ENCODE results near the gene OXNAD1. TPM values are rescaled to one million over a fixed set of nuclear protein-coding genes. Genes with fewer than 3 reads are reported as not detected.

OXNAD1 gene
- polyA plus RNA-seq, 3 donors = 16.4 to 18.2 (median 16.9) TPM

DNA sequence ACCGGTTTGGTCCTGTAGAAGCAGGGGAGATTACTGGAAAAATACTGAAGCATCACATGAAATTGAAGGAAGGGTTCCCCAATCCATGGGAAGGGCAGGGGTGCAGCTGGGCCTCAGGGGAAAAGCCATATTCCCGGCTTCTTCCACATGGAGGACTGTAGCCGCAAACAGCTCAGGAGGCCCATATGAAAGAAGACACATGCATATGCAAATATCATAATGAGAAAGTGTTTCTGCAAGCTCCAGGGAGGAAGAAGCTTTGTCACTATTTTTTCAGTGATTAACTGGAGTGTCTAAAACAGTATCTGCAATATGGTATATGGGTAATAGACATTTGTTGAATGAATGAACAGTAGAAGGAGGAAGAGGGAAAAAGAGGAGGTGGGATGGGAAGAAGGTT, 19.4 kb upstream of the OXNAD1 start:
- no peak for DNase-seq (ENCODE audit: low read depth in 3 of 3, low spot score in 2 of 3)

DNA sequence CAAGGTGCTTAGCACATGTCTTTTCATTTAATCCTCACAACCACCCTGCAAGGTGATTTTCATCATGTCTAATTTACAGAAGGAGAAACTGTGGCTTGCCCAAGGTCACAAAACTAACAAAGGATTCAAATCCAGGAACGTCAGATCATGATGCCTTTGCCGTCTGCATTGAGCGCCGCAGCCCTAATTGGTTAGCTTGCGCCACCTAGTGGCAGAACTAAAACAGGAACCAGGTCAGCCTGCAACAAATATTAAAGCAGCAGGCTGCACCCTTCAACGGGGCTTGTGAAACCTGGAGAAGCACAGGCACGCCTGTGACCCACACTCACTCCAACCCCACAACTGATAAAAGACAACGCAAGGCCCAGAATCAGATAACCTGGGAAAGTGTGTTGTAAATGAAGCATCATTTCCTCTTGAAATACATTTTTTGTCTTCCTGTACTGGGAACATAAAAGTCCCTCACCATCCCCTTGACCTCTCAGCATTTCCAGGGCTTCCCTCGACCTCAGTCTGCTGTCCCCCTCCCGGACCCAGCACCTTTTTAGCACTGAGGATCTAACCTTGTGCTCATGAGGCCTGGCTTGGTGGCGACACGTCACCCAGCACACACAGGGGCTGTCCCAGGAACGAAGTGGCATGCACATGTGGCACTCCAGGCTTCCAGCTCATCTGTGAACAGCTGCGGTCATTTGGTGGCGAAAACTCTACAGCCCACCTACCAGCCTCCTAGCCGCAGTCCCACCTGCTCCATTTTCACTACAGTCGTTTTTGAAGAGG, 17.5 kb upstream of the OXNAD1 start:
- peak; percentile 65 to 75 (median 71) for DNase-seq (ENCODE audit: low read depth in 3 of 3, low spot score in 2 of 3)

DNA sequence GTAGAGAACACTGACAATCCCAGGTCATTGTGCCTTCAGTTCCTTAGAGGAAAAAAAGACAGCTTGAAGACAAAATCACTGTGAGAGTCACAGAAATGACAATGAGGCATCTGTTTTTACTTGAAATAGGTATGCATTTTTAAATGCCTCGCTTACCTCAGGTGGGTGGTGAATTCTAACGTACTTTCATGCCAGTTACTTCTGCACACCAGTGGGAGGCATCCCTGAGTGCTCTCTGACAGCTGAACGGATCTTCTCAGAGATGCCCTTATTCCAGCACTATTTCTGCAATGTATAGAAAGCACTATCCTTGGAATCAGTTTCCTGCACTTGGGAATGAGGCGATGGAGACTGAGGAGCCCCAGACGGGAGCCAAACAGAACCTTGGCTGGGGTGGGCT, 16.5 kb upstream of the OXNAD1 start:
- no peak for DNase-seq (ENCODE audit: low read depth in 3 of 3, low spot score in 2 of 3)

DNA sequence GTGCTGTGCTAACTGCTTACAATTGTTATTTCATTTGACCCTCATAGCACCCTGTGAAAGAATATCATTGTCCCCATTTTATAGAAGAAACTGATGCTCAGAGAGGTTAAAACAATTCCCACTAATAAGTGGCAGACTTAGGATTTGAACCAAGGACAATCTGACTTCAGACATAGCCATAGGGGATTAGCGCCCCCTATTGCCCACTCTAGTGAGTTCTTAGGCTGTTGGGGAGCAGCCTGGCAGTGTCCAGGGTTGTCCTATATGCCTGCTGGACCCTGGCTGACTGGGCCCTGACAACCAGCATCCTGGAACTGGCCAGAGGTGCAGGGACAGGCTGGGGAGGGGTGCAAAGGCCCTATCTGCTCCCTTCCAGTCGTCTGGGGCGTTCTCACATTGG, 15.7 kb upstream of the OXNAD1 start:
- no peak for DNase-seq (ENCODE audit: low read depth in 3 of 3, low spot score in 2 of 3)

DNA sequence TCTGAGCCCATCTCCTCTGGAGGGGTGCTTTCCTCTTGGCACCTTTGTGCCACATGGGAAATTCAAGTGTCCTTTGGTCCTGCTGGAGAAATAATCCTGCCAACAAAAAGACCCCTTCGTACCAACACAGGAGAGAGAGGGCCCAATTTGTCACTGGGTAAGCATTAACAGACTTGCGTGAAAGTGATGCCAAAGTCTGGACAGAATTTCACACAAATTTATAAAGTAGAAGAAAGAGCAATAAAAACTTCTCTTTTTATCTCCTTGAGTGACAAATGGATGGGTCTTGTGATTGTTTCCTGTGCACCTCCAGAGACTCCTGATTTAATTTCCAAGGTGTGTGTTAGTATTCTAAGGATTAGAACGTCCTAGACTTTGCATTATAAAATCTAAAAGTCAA, 15.1 kb upstream of the OXNAD1 start:
- DNase-seq (ENCODE audit: low read depth in 3 of 3, low spot score in 2 of 3) = no peak

DNA sequence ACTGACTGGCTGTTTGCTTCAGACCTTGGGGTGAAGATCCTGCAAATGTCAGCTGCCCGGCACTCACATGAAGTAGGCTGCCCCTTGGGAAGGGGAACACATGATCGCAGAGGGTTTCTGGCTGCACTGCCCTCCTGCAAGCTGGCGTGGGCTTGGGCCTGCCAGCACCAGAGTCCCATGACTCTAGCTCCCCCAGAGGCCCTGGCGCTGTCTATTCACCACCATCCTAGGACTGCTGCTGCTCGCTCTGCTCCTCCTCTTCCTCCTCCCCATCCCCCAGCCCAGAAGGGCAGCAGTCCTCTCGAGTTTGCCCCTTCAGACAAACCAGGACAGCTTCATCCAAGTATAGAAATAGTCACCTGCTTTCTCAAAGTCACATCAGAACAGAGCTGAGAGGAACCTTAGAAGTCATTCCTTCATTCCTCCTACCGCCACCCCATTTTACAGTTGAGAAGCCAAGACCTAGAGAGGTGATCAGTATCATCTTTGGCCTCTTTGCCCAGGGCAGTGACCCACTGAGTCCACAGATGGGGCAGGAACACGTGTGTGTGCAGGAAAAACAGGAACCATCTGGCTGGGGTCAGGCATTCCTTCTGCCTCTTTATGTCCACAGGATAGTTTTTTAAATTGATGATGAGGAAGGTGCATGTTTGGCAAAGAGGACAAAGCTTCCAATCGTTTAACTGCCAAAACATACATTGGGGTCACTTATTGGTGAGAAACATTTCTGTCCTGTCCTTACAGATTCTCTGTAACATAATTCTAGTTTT, 13.5 kb upstream of the OXNAD1 start:
- no peak for DNase-seq (ENCODE audit: low read depth in 3 of 3, low spot score in 2 of 3)

DNA sequence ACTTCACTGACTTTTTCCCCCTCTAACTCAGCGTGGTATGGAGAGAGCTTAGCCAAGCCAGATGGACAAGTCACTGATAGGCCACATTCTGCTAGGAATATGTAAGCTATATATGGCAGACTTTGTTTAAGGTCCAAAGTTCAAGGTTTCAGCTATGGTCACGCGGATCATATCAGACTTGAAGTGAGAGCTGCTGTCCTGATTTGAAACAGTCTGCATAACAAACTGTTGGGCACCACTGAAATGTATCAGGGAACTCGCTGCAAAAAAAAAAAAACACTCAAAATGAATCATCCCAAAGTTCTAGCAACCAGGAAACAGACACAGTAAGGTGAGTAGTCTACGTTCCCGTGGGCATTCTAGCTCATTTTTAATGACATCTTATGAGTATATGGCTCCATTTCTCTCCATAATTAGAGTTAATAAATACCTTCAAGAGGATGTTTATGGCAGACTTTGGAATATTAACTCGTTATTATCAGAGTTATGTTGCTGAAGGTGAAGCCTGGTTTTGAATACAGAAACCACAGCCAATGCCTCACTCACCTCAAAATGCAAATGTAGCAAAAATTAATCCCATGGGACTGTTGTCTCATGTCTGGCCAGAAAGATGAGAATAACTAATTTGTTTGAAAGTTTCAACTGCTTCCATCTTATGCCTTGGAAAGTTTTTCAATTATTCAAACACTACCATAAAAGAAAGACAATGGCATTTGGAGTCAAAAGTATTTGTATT, 12.6 kb upstream of the OXNAD1 start:
- no peak for DNase-seq (ENCODE audit: low read depth in 3 of 3, low spot score in 2 of 3)

DNA sequence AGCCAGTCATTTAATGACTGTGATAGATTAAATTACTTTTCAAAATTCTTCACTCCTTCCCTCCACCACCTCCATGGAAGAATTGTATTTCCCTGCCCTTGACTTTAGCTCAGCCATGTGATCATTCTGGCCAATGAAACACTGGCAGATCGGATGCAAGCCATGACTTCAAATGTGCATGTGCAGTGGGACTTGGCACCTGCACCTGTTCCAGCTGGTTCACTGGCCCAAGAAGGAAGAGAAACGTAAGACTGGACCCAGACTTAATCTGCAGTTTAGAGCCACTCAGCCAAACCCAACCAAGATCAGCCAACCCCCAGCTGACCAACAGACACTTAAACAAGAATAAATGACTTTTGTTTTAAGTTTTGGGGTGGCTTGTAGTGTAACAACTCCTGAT, 12.0 kb upstream of the OXNAD1 start:
- DNase-seq (ENCODE audit: low read depth in 3 of 3, low spot score in 2 of 3) = no peak

DNA sequence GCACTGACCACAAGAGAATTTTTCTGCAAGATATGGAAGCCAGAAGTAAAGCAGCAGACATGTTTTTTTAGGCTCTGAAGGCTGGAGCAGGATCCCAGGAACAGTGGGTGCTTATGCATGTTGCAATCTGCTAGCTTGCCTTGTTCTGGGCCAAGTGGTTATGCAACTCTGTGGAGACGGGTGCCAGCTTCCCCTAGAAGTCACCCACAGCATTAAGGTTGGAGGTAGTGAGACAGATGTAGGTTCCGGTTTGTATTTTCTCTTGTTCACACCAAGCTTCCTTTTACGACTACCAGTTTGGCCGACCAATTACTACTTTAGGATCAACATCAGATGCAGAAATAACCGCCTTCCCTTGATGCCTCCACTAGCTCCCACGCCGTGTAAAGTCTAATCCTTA, 11.4 kb upstream of the OXNAD1 start:
- no peak for DNase-seq (ENCODE audit: low read depth in 3 of 3, low spot score in 2 of 3)

DNA sequence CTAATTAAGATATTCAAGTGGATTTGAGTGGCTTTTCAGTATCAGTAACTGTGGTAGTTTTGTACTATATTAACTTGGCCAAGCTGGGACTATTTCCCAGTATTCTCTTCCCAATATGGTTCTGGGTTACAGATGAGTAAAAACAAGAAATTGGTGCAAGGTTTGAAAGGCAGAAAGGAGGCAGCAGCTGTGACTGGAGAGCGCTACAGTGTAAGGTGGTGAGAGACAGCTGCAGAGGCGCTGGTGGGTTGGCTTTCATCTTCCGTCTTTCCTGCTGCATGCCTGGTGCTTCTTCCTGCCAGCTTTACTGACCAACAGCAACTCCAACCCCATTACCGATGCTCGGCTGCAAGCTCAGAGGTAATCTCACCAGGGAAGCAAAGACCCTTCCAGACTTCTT, 10.1 kb upstream of the OXNAD1 start:
- DNase-seq (ENCODE audit: low read depth in 3 of 3, low spot score in 2 of 3) = no peak

DNA sequence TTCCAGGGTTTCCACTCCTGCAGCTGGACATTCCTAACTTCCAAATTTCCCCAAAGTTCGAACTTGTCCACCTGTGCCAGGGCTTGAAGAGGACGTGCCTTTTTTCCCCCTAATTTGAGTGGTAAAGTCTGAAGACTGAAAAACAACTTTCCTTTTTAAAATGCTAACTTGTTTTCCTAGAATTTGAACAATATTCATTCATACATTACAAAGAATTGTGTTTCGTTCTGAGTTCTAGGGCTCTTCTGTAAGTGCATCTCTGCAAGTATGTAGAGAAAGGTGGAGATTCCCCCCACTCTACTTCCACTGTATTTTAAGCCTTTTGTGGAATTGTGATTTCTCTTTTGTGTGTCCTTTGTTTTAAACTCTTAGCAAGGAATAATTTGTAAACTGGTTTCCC, 9.7 kb upstream of the OXNAD1 start:
- DNase-seq (ENCODE audit: low read depth in 3 of 3, low spot score in 2 of 3) = no peak

DNA sequence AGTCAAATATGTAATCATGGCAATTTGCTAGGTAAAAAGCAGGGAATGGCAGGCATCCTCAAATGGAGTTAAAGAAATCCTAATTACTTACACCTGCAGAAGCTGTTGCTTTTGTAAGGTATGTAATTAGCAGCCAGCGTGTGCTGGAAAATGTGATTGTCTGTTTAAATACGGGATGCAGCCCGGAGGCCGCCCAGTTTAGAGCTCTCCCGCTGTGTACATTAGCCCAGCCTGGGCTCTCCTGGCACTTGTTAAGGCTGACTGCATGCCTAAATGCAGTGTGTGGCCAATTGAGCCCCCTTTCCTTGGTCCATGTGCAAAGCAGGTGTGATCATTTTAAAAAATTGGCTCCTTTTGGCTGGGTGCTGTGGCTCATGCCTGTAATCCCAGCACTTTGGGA, 9.3 kb upstream of the OXNAD1 start:
- DNase-seq (ENCODE audit: low read depth in 3 of 3, low spot score in 2 of 3) = no peak

DNA sequence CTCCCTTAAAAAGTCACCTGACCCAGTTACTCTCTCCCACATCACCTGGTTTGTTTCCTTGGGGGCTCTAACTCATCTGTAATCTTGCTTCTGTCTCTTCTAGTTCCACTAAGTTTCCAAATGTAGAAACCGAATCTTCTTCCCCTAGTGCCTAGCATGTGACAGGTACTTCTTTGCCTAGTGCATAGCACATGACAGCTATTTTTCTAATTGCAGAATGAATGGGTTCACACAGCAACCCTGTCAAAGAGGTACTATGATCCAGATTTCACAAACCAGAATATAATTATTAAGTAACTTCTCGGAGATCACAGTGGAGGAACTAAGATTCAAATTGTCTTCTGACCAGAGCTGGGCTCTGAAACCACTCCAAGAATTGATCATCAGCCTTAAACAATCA, 7.7 kb upstream of the OXNAD1 start:
- no peak for DNase-seq (ENCODE audit: low read depth in 3 of 3, low spot score in 2 of 3)

DNA sequence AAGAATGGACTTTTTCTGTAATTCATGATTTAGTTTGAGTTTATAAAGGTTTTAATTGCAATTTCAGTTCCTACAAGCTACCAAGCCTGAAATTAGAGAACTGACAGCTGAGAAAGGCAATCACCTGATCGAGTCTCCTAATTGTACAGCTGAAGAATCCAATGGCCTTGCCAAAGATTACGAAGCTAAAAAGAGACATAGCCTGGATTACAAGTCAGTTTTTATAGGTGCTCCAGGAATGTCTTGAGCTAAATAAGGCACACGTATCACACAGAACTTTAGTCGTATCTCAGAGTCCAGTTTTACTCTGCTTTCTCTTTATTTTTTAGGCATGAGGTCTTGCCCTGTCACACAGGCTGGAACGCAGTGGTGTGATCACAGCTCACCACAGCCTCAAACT, 6.8 kb upstream of the OXNAD1 start:
- DNase-seq (ENCODE audit: low read depth in 3 of 3, low spot score in 2 of 3) = no peak

DNA sequence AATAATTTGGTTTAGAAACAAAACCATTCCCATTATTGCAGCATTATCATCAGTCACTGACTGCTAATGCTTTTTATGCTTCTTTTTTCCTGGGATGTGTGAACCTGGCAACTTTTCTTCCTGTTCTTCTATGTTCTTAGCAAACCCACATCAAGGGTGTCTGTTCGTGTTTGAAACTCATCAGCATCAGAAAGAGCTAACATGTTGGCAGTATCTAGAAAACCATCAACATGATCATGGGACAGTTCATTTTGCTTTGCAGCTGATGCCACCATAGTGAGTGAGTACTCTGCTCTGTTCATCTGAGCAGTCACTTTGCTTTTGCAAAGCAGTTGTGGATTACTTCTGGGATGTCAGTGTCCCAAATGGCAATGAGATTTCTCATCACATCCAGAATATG, 6.1 kb upstream of the OXNAD1 start:
- DNase-seq (ENCODE audit: low read depth in 3 of 3, low spot score in 2 of 3) = no peak

DNA sequence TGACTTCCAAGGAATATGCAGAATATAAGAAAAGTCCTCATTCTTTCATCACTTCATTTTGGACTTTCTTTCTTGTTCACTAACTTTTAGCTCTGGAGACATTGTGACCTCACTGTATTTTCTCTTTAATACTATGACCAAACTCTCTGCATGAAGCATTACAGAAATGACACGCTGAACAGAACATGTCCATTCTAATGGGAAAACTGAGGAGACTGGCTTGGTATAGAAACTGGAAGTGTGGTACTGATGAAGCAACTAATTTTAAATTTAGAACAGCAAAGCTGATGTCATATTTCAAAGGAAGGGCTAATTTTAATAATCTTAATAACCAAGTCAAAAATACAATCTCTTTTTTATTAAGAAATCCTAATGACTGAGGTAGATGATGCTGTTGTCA, 5.0 kb upstream of the OXNAD1 start:
- DNase-seq (ENCODE audit: low read depth in 3 of 3, low spot score in 2 of 3) = no peak

DNA sequence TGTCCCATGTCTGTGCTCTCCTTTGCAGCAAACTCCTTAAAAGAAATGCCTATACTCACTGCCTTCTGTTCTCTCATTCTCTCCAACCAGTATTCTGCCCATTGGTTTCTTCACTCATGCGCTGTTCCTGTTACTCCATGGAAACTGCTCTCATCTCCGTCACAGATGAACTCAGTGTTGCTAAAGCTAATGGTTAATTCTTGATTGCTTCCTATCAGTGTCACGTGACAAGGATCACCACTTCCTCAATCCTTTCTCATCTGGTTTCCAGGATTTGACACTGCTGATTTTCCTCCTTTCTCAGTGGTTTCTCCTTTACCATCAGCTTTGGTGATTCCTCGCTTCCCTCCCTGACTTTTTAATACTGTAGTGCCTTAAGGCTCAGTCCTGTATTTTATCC, 2.8 kb upstream of the OXNAD1 start:
- DNase-seq (ENCODE audit: low read depth in 3 of 3, low spot score in 2 of 3) = no peak

DNA sequence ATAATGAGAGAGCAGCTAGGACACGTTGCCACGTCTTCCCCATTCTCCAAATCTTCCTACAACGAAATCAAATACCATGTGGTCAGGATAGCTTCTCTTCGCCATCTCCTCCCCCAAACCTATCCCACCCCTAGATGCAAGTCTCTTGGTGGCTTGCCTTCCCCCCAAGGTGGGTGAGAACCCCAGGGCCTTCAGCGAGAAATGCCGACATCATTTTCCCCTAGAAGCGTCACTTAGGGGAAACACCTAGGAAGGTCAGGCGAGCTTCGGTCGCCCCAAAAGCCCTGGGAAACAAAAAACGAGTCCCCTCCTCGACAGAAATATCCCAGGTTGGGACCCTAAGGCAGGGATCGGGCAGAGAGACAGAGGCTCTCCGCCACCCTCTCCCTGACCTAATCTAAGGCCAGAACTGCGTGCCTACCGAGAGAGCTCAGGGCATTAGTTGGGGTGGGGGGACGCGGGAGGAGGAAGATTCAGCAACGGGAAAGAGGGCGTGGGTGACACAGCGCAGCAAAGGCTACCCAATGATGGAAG, 771 bp upstream of the OXNAD1 start:
- no peak for DNase-seq (ENCODE audit: low read depth in 3 of 3, low spot score in 2 of 3)

DNA sequence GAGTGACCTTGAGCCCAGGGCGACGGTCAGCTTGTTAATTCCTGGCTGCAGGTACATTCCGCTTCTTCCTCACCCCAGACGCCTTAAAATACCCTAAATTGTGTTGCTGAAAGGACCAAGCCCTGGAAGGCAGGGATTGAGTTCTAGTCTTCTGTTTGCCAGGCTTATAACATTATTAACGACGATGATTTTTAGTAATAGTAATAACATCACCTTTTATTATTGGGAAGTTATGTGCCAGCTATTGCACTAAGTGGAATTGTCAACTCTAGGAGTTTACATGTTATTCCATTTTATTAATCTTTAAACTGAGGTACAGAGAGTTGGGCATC, 409 bp downstream of the OXNAD1 start:
- DNase-seq (ENCODE audit: low read depth in 3 of 3, low spot score in 2 of 3) = no peak

DNA sequence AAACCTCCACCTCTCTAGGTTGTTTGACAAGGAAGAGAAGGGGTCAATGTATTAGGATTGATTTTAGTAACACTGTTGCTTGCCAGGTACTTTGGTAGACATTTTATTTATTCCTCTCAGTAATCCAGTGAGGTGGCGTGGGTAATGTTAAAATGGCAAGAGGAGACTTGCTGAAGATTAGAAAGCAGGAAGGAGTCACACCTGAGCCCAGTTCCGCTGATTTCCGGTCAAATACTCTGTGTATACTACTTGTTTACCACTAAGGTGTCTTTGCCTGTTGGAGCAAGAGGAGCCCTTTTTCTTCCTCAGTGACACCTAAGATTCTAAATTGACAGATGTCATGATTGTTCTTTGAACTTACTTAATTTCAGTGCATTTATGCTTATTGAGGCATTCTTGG, 1.7 kb downstream of the OXNAD1 start:
- no peak for DNase-seq (ENCODE audit: low read depth in 3 of 3, low spot score in 2 of 3)

DNA sequence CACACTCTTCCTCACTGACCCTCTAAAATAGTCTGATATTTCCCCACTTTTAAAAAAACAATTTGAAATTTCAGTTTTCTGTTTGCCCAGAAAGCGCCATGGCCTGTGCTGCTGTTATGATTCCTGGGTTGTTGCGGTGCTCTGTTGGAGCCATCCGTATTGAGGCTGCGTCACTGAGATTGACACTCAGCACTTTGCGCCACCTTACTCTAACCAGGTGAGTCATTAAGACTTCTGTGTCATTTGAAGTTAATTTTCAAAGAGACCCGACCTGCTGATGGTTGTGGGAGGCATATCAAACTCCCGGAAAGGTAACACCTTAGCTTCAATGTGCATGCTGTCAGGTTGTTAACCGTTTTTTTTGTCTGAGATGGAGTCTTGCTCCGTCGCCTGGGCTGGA, 5.8 kb downstream of the OXNAD1 start:
- DNase-seq (ENCODE audit: low read depth in 3 of 3, low spot score in 2 of 3) = no peak

DNA sequence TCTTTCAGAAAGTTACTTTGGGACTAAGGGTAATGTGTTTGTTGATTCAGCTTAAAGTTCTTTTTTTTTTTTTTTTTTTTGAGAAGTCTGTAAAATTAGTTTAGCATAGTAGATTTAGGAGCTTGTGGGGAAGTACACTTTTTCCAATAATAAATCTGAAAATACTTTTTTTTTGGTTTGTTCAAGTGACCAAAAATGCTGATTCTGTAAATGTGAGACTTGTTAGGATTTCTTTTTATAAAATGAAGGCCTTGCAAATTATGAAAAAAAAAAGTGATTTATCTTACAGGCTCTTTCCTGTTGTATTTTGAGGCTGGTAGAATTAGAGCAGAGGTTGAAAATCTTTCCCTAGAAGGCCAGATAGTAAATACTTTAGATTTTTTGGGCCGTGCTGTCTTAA, 7.6 kb downstream of the OXNAD1 start:
- DNase-seq (ENCODE audit: low read depth in 3 of 3, low spot score in 2 of 3) = no peak

Measured in right renal cortex interstitium (tissue), 3 donors.